Ureter (tissue), 1 donor: ENCODE results near the gene GRIK1. TPM values are rescaled to one million over a fixed set of nuclear protein-coding genes. Genes with fewer than 3 reads are reported as not detected.

ENCODE experiments used
- total RNA-seq: library from RNA; stranded (reverse); gene quantifications from one replicate; pipeline ENCODE4 v1.2.4, GENCODE V29; 2023
- donor health status: DM: yes; HTN: yes; CAD: no.

GRIK1 gene
- total RNA-seq, 1 donor from 2014 or later = 0.49 TPM

Other genes starting within 250 kb of the GRIK1 start
- gene CLDN17, start 226.8 kb upstream of the GRIK1 start, total RNA-seq = not detected